ENCODE results near the gene ZNF253.
"Not testable (repeated sequence)": the region's sequence is repeated elsewhere in the genome, so short reads cannot be mapped to it uniquely, and the experiment has no call there.

The ZNF253 gene

DNA sequence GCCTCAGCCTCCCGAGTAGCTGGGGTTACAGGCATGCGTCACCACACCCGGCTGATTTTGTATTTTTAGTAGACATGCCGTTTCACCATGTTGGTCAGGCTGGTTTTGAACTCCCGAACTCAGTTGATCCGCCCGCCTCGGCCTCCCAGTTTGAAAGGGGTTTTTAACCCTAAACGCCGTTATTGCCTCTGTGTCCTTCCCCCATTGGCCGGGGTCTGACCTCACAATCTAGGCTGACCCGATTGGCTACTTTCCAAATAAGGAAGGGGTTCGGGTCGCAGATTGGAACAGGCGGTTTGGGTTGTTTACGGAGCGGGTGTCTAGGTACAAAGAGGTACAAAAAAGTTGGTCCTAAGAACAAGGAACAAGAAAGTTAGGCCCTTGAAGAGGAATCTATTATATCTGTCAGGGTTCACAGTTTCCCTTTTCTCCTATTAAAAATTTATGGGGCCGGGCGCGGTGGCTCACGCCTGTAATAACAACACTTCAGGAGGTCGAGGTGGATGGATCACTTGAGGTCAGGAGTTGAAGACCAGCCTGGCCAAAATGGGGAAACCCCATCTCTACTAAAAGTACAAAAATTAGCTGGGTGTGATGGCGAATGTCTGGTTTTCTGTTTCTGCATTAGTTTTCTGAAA lies 1.0 kb downstream of the ZNF253 start:
- DNase-seq (ENCODE audit: low spot score), result peak; percentile 65
- TF ChIP-seq, protein P1, sequence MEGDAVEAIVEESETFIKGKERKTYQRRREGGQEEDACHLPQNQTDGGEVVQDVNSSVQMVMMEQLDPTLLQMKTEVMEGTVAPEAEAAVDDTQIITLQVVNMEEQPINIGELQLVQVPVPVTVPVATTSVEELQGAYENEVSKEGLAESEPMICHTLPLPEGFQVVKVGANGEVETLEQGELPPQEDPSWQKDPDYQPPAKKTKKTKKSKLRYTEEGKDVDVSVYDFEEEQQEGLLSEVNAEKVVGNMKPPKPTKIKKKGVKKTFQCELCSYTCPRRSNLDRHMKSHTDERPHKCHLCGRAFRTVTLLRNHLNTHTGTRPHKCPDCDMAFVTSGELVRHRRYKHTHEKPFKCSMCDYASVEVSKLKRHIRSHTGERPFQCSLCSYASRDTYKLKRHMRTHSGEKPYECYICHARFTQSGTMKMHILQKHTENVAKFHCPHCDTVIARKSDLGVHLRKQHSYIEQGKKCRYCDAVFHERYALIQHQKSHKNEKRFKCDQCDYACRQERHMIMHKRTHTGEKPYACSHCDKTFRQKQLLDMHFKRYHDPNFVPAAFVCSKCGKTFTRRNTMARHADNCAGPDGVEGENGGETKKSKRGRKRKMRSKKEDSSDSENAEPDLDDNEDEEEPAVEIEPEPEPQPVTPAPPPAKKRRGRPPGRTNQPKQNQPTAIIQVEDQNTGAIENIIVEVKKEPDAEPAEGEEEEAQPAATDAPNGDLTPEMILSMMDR (IDR thresholded peaks at IDR 0.05; ENCODE audit: extremely low read depth, missing control alignments), result no peak

DNA sequence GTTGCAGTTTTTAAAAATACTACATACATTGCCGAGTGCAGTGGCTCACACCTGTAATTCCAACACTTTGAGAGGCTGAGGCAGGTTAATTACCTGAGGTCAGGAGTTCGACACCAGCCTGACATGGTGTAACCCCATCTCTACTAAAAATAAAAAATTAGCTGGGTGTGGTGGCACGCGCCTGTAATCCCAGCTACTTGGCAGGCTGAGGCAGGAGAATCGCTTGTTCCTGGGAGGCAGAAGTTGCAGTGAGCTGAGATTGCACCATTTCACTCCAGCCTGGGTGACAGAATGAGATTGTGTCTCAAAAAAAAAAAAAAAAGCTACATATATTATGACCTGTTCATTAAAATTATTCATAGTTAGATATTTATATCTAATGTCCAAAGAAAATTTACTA lies 4.4 kb downstream of the ZNF253 start:
- not testable (repeated sequence) for DNase-seq (ENCODE audit: low spot score)

DNA sequence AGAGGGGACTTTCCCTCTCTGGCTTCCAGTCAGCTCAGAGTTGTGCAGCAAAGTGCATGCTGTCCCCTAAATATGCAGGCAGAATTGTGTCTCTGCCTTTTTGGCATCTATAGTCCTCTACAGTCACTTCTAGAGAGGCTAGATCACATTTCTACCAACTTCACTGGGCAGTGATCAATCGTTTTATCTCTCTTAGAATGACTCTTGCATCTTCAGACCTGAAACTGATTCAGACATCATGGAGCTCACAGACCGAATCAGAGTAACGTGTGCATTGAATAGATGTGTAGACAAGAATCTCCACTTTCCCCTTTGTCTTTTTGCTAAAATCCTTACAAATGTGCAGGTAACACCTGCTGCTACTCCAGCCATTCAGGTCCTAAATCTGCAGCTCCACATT lies 6.2 kb downstream of the ZNF253 start:
- no peak for DNase-seq (ENCODE audit: low spot score)
- TF ChIP-seq, protein P1 (IDR thresholded peaks at IDR 0.05; ENCODE audit: extremely low read depth, missing control alignments), result no peak

DNA sequence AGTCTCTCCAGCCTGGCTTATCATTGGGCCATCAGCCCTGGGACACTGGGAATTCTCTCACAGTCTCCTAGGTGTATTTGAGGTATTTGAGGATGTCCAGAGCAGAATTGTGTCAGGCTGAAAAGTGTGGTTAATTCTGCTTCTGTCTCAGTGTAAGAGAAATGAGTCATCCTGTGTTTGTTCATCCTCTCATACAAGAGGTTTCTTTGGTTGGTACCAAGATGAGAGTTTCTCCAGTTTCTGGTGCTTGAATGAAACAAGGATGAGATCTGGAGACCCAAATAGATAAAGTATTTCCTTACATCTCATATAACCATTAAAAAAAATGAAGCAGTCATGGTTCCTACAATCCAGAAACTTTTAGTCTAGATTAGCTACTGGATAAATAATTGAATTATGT lies 7.7 kb downstream of the ZNF253 start:
- TF ChIP-seq, protein P1 (IDR thresholded peaks at IDR 0.05; ENCODE audit: extremely low read depth, missing control alignments), result no peak
- DNase-seq (ENCODE audit: low spot score), result no peak

DNA sequence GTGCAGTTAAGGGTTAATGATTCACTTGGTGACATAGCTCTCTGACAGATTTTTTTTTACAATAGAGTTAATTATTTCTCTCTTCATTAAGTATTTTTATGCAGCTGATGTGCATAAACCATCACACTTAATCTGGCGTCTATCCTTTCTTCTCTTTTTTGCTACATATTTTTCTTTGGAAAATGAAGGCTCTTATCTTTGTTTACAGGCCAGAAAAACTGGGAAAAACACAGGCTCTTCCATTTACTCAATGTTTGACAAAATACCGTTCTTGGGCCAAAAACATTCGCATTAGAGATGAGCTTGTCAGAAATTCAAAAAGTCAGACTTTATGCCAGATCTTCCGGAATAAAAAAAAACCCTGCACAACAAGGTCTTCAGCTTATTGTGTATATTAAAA lies 12.0 kb downstream of the ZNF253 start:
- no peak for DNase-seq (ENCODE audit: low spot score)
- TF ChIP-seq, protein P1 (IDR thresholded peaks at IDR 0.05; ENCODE audit: extremely low read depth, missing control alignments), result no peak

DNA sequence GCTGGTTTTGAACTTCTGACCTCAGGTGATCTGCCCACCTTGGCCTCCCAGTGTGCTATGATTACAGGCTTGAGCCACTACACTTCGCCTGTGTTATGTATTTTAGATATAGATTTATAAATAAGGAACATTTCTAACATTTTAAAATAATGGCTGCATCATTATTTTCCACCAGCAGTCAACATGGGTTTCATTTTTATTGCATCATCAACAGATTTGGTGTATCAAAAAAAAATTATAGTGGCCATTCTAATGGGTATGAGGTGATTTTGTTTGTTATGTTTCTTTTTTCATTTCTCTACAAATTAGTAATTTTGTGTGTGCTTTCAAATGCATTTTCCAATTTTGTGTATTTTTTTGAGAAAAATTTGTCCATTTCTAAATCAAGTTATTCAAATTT lies 18.9 kb downstream of the ZNF253 start:
- TF ChIP-seq, protein P1 (IDR thresholded peaks at IDR 0.05; ENCODE audit: extremely low read depth, missing control alignments), result no peak
- DNase-seq (ENCODE audit: low spot score), result no peak

DNA sequence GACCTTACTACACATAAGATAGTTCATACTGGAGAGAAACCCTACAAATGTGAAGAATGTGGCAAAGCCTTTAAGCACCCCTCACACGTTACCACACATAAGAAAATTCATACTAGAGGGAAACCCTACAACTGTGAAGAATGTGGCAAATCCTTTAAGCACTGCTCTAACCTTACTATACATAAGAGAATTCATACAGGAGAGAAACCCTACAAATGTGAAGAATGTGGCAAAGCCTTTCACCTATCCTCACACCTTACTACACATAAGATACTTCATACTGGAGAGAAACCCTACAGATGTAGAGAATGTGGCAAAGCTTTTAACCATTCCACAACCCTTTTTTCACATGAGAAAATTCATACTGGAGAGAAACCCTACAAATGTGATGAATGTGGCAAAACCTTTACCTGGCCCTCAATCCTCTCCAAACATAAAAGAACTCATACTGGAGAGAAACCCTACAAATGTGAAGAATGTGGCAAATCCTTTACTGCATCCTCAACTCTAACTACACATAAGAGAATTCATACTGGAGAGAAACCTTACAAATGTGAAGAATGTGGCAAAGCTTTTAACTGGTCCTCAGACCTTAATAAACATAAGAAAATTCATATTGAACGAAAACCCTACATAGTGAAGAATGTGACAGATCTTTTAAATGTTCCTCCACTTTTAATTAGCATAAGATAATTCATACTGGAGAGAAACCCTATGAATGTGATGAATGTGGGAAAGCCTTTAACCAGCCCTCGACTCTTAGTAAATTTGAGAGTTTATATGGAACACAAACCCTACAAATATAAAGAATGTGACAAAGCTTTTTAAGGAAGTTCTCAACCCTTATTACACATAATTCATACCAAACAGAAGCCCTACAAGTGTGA lies 26.6 kb downstream of the ZNF253 start:
- DNase-seq (ENCODE audit: low spot score), result not testable (repeated sequence)

DNA sequence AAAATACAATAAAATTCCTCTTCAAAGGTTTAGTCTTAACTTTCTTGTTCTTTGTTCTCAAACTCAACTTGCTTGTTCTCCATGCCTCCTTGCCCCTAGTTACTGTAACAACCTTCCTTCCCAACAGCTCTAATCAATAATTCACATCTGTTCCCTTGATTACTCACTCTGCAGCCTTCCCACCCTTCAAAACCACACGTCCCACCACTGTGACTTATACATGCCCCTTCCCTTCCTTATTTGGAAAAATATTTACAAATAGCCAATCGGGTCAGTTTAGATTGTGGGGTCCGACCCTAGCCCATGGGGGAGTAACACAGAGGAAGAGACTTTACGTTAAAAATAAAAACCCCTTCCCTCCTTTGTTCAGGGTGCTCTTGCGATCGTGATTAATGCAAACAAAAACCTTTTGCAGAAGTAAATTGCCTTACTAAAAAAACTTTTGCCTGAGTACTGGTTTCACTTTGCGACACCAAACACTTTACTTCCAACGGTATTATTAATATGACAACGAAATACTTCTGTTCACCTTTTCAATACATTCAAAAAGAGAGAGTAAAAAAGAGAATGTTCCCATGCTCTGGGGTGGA lies 34.6 kb downstream of the ZNF253 start:
- TF ChIP-seq, protein P1 (IDR thresholded peaks at IDR 0.05; ENCODE audit: extremely low read depth, missing control alignments), result no peak
- peak; percentile 3 for DNase-seq (ENCODE audit: low spot score)
